SK-N-SH treated with all-trans-retinoic acid at 6 μM for 48 hours (cell line): ENCODE results near the gene RBMS1.

Source experiments
- ATAC-seq: fragments of 200-7000 bp; cut with Tn5 transposase; 3 replicates; pipeline ENCODE4 v1.9.1; 2020; ENCODE audit warnings: mild to moderate bottlenecking, moderate library complexity
- ARNTL ChIP-seq: fragments of 450-650 bp; formaldehyde crosslinking; IDR thresholded peaks from 2 replicates; pipeline ENCODE4 v1.5.0; 2020; ENCODE audit warnings: low read depth, mild to moderate bottlenecking, moderate library complexity, borderline replicate concordance
- BACH2 ChIP-seq: fragments of 250-450 bp; sonication (Bioruptor Pico); IDR thresholded peaks from 2 replicates; pipeline ENCODE4 v1.9.0; 2021; ENCODE audit warnings: mild to moderate bottlenecking, borderline replicate concordance
- CREB5 ChIP-seq: fragments of 250-450 bp; sonication (Bioruptor Pico); IDR thresholded peaks from 2 replicates; pipeline ENCODE4 v1.5.1; 2020; ENCODE audit warnings: low read depth, mild to moderate bottlenecking, moderate library complexity
- CSDC2 ChIP-seq: fragments of 250-450 bp; sonication (Bioruptor Pico); IDR thresholded peaks from 2 replicates; pipeline ENCODE4 v1.5.0; 2020; ENCODE audit warnings: mild to moderate bottlenecking, moderate library complexity
- CSRNP3 ChIP-seq: fragments of 250-450 bp; sonication (Bioruptor Pico); IDR thresholded peaks from 2 replicates; pipeline ENCODE4 v1.5.1; 2021; ENCODE audit warnings: mild to moderate bottlenecking, moderate library complexity
- GLIS3 ChIP-seq: fragments of 250-450 bp; sonication (Bioruptor Pico); IDR thresholded peaks from 2 replicates; pipeline ENCODE4 v1.5.0; 2020; ENCODE audit warnings: mild to moderate bottlenecking, moderate library complexity
- ISL1 ChIP-seq: fragments of 250-450 bp; sonication (Bioruptor Pico); IDR thresholded peaks from 2 replicates; pipeline ENCODE4 v2.1.2; 2022; ENCODE audit warnings: mild to moderate bottlenecking, moderate library complexity
- OSR1 ChIP-seq: fragments of 250-450 bp; sonication (Bioruptor Pico); IDR thresholded peaks from 2 replicates; pipeline ENCODE4 v1.8.0; 2022; ENCODE audit warnings: moderate library complexity, mild to moderate bottlenecking, inconsistent platforms
- PATZ1 ChIP-seq: fragments of 250-450 bp; sonication (Bioruptor Pico); IDR thresholded peaks from 2 replicates; pipeline ENCODE4 v1.8.0; 2020; ENCODE audit warnings: mild to moderate bottlenecking, moderate library complexity, borderline replicate concordance
- POU6F1 ChIP-seq: fragments of 250-450 bp; sonication (Bioruptor Pico); IDR thresholded peaks from 2 replicates; pipeline ENCODE4 v1.8.0; 2021; ENCODE audit warnings: low read depth, mild to moderate bottlenecking, moderate library complexity, borderline replicate concordance
- PPARA ChIP-seq: fragments of 250-450 bp; sonication (Bioruptor Pico); IDR thresholded peaks from 2 replicates; pipeline ENCODE4 v1.5.0; 2020; ENCODE audit warnings: mild to moderate bottlenecking, borderline replicate concordance
- RARB ChIP-seq: fragments of 250-450 bp; sonication (Bioruptor Pico); IDR thresholded peaks from 2 replicates; pipeline ENCODE4 v1.8.0; 2021; ENCODE audit warnings: mild to moderate bottlenecking, moderate library complexity
- SNAI2 ChIP-seq: fragments of 250-450 bp; sonication (Bioruptor Pico); IDR thresholded peaks from 2 replicates; pipeline ENCODE4 v1.5.0; 2020; ENCODE audit warnings: mild to moderate bottlenecking, moderate library complexity
- TCF4 ChIP-seq: fragments of 250-450 bp; sonication (Bioruptor Pico); IDR thresholded peaks from 2 replicates; pipeline ENCODE4 v1.8.0; 2021; ENCODE audit warnings: mild to moderate bottlenecking, moderate library complexity, borderline replicate concordance
- TOX ChIP-seq: fragments of 250-450 bp; sonication (Bioruptor Pico); IDR thresholded peaks from 2 replicates; pipeline ENCODE4 v1.8.0; 2021; ENCODE audit warnings: mild to moderate bottlenecking, moderate library complexity, borderline replicate concordance
- TSHZ2 ChIP-seq: fragments of 250-450 bp; sonication (Bioruptor Pico); IDR thresholded peaks from 2 replicates; pipeline ENCODE4 v1.5.0; 2020; ENCODE audit warnings: mild to moderate bottlenecking, moderate library complexity
- ZC3H10 ChIP-seq: fragments of 250-450 bp; sonication (Bioruptor Pico); IDR thresholded peaks from 2 replicates; pipeline ENCODE4 v1.5.1; 2021; ENCODE audit warnings: mild to moderate bottlenecking, moderate library complexity
- ZFP3 ChIP-seq: fragments of 250-450 bp; sonication (Bioruptor Pico); IDR thresholded peaks from 2 replicates; pipeline ENCODE4 v1.5.0; 2020; ENCODE audit warnings: mild to moderate bottlenecking, moderate library complexity
- ZFP30 ChIP-seq: fragments of 450-650 bp; formaldehyde crosslinking; IDR thresholded peaks from 2 replicates; pipeline ENCODE4 v1.5.0; 2022; ENCODE audit warnings: mild to moderate bottlenecking, moderate library complexity
- ZNF565 ChIP-seq: fragments of 450-650 bp; formaldehyde crosslinking; conservative IDR thresholded peaks from 2 replicates; pipeline ENCODE4 v1.5.0; 2020; ENCODE audit warnings: low read depth, mild to moderate bottlenecking, moderate library complexity
- ZNF70 ChIP-seq: fragments of 450-650 bp; formaldehyde crosslinking; IDR thresholded peaks from 2 replicates; pipeline ENCODE4 v1.5.0; 2020; ENCODE audit warnings: mild to moderate bottlenecking, moderate library complexity
- ZNF8 ChIP-seq: fragments of 450-650 bp; formaldehyde crosslinking; IDR thresholded peaks from 2 replicates; pipeline ENCODE4 v1.5.0; 2020; ENCODE audit warnings: mild to moderate bottlenecking, moderate library complexity

RBMS1 gene

GRCh38 chr2:160294339-160294803, 199.2 kb downstream of the RBMS1 start:
- TF ChIP-seq PATZ1 (no peak), CREB5 (CRISPR knock-in tag) (no peak), ZFP30 (CRISPR knock-in tag) (no peak), POU6F1 (CRISPR knock-in tag) (no peak), TOX (no peak), ZNF8 (CRISPR knock-in tag) (no peak), ISL1 (CRISPR knock-in tag) (no peak), CSRNP3 (no peak), ARNTL (CRISPR knock-in tag) (no peak), ZNF70 (CRISPR knock-in tag) (no peak), PPARA (CRISPR knock-in tag) (no peak), ZNF565 (CRISPR knock-in tag) (no peak), RARB (CRISPR knock-in tag) (no peak), SNAI2 (no peak), TCF4 (no peak), TSHZ2 (CRISPR knock-in tag) (no peak), ZFP3 (CRISPR knock-in tag) (no peak), GLIS3 (CRISPR knock-in tag) (no peak), CSDC2 (CRISPR knock-in tag) (no peak), BACH2 (no peak)
- ATAC-seq = peak; percentile 60

- TF ChIP-seq RARB (CRISPR knock-in tag) (no peak), ZFP30 (CRISPR knock-in tag) (no peak), TCF4 (no peak), ZNF565 (CRISPR knock-in tag) (no peak), OSR1 (CRISPR knock-in tag) (no peak), GLIS3 (CRISPR knock-in tag) (no peak), BACH2 (no peak), ZNF8 (CRISPR knock-in tag) (no peak), ZFP3 (CRISPR knock-in tag) (no peak), TSHZ2 (CRISPR knock-in tag) (no peak), ZC3H10 (CRISPR knock-in tag) (no peak)
- TF ChIP-seq, all 23 proteins: peak for 0
- peak; percentile 56 for ATAC-seq
These were observed 200.1 kb downstream of the RBMS1 start for GRCh38 chr2:160293391-160294091.
